Osteoblast (primary cell): Measurements from ENCODE around the gene FAM210A. TPM values are rescaled to one million over a fixed set of nuclear protein-coding genes. Genes with fewer than 3 reads are reported as not detected.

Experiments
- DNase-seq: peaks from one replicate; pipeline ENCODE4 v3.0.0; 2011; ENCODE audit warnings: low spot score, mixed read lengths; ENCODE audit not compliant: insufficient read length; ENCODE audit errors: missing footprints
- H2AFZ ChIP-seq: 2 replicates; pipeline ENCODE4 v1.6.0; 2011; ENCODE audit warnings: mild to moderate bottlenecking, low read length
- H3K27ac ChIP-seq: 2 replicates; pipeline ENCODE4 v1.5.1; 2011; ENCODE audit warnings: mild to moderate bottlenecking, low read depth, low read length, moderate library complexity
- H3K27me3 ChIP-seq: 2 replicates; pipeline ENCODE4 v1.6.0; 2012; ENCODE audit warnings: mild to moderate bottlenecking, control low read depth, inconsistent platforms, low read length, moderate library complexity; ENCODE audit not compliant: insufficient read depth
- H3K36me3 ChIP-seq: 2 replicates; pipeline ENCODE4 v1.5.1; 2011; ENCODE audit warnings: mild to moderate bottlenecking, low read length, control low read depth, moderate library complexity; ENCODE audit not compliant: insufficient read depth
- H3K4me1 ChIP-seq: 2 replicates; pipeline ENCODE4 v1.5.1; 2011; ENCODE audit warnings: mild to moderate bottlenecking, low read length, control low read depth, moderate library complexity; ENCODE audit not compliant: insufficient read depth
- H3K4me2 ChIP-seq: 2 replicates; pipeline ENCODE4 v1.6.0; 2011; ENCODE audit warnings: mild to moderate bottlenecking, low read length; ENCODE audit not compliant: insufficient read depth
- H3K4me3 ChIP-seq: fragments of 200-600 bp; sonication (generic); 3 replicates; pipeline ENCODE4 v1.5.1; 2012; ENCODE audit warnings: mild to moderate bottlenecking, low read length, inconsistent platforms; ENCODE audit not compliant: insufficient read depth
- H3K79me2 ChIP-seq: 2 replicates; pipeline ENCODE4 v1.6.0; 2012; ENCODE audit warnings: mild to moderate bottlenecking, low read length, control low read depth, inconsistent platforms; ENCODE audit not compliant: insufficient read depth
- H3K9me3 ChIP-seq: 2 replicates; pipeline ENCODE4 v1.5.1; 2011; ENCODE audit warnings: low read depth, low read length, control low read depth
- H4K20me1 ChIP-seq: 2 replicates; pipeline ENCODE4 v1.6.0; 2012; ENCODE audit warnings: mild to moderate bottlenecking, low read length, control low read depth; ENCODE audit not compliant: insufficient read depth
- CTCF ChIP-seq: IDR thresholded peaks from 2 replicates; pipeline ENCODE4 v1.5.1; 2011; ENCODE audit warnings: mild to moderate bottlenecking, low read depth, low read length, moderate library complexity; ENCODE audit errors: extremely low read depth
- total RNA-seq: library from RNA; depleted of rRNA; stranded (reverse); fragments of >200 nt; gene quantifications from 2 replicates; pipeline ENCODE4 v1.2.3, GENCODE V29; 2012

Gene FAM210A
- total RNA-seq, 1 donor = 24.6 TPM

- H3K27me3 ChIP-seq = no peaks in the 10 kb centered on the region
- no peaks in the 10 kb centered on the region for H3K79me2 ChIP-seq
- H3K4me3 ChIP-seq = no peak overlapping the region
- no peak for TF ChIP-seq CTCF
- H4K20me1 ChIP-seq = no peaks in the 10 kb centered on the region
- no peak for DNase-seq
- no peaks in the 10 kb centered on the region for H3K4me1 ChIP-seq
- no peaks in the 10 kb centered on the region for H3K9me3 ChIP-seq
- H3K4me2 ChIP-seq = no peak overlapping the region
- H3K27ac ChIP-seq = no peak overlapping the region
- H3K36me3 ChIP-seq = peaks cover 2% of the 10 kb centered on the region
- H2AFZ ChIP-seq = no peak overlapping the region
Observed at GRCh38 chr18:13660510-13660909, 65.8 kb downstream of the FAM210A start.

GRCh38 chr18:13658436-13659204, 67.7 kb downstream of the FAM210A start:
- no peaks in the 10 kb centered on the region for H3K4me1 ChIP-seq
- DNase-seq = no peak
- peaks cover 3% of the 10 kb centered on the region for H3K27me3 ChIP-seq
- no peaks in the 10 kb centered on the region for H3K9me3 ChIP-seq
- H4K20me1 ChIP-seq = no peaks in the 10 kb centered on the region
- no peak overlapping the region for H3K4me3 ChIP-seq
- H3K79me2 ChIP-seq = no peaks in the 10 kb centered on the region
- H3K4me2 ChIP-seq = no peak overlapping the region
- no peak overlapping the region for H2AFZ ChIP-seq
- H3K36me3 ChIP-seq = no peaks in the 10 kb centered on the region
- no peak overlapping the region for H3K27ac ChIP-seq
- no peak for TF ChIP-seq CTCF

GRCh38 chr18:13657974-13658373, 68.4 kb downstream of the FAM210A start:
- Histone ChIP-seq H3K4me1 (no peaks in the 10 kb centered on the region), H3K79me2 (no peaks in the 10 kb centered on the region), H3K9me3 (no peaks in the 10 kb centered on the region), H3K36me3 (no peaks in the 10 kb centered on the region), H3K4me3 (no peak overlapping the region), H3K27ac (no peak overlapping the region), H4K20me1 (no peaks in the 10 kb centered on the region), H3K4me2 (no peak overlapping the region), H2AFZ (no peak overlapping the region), H3K27me3 (peaks cover 3% of the 10 kb centered on the region)
- DNase-seq = peak; percentile 42
- TF ChIP-seq CTCF = no peak

- Histone ChIP-seq H3K36me3 (no peaks in the 10 kb centered on the region), H3K4me3 (no peak overlapping the region), H2AFZ (no peak overlapping the region), H3K27me3 (peaks cover 9% of the 10 kb centered on the region), H3K4me2 (no peak overlapping the region), H4K20me1 (no peaks in the 10 kb centered on the region), H3K4me1 (no peaks in the 10 kb centered on the region), H3K79me2 (no peaks in the 10 kb centered on the region), H3K27ac (no peak overlapping the region), H3K9me3 (no peaks in the 10 kb centered on the region)
- no peak for TF ChIP-seq CTCF
- DNase-seq = peak; percentile 63
Observed at GRCh38 chr18:13653746-13654433, 72.5 kb downstream of the FAM210A start.
